Measurements from ENCODE around the gene SART3. TPM values are rescaled to one million over a fixed set of nuclear protein-coding genes. Genes with fewer than 3 reads are reported as not detected.

SART3 gene
- total RNA-seq, 1 experiment from 2014 or later = 89.4 TPM

- H2AK5ac ChIP-seq (ENCODE audit: insufficient read length, low read length) = no peak overlapping the region
- H3K9me3 ChIP-seq (ENCODE audit: control insufficient read depth, low read depth, low read length) = no peaks in the 10 kb centered on the region
- H3K79me2 ChIP-seq (ENCODE audit: insufficient read depth, low read length) = no peaks in the 10 kb centered on the region
- no peak overlapping the region for H2AFZ ChIP-seq (ENCODE audit: low read length)
- TF ChIP-seq CTCF (conservative IDR thresholded peaks at IDR 0.05) = no peak
- H3T11ph ChIP-seq (ENCODE audit: low read length) = no peak overlapping the region
- no CpG with 5 or more reads among the region's 3 CpGs for WGBS (ENCODE audit: extremely low coverage, insufficient read length, low lambda C conversion rate)
- H2BK12ac ChIP-seq (ENCODE audit: insufficient read length, low read depth, low read length) = no peak overlapping the region
- no peaks in the 10 kb centered on the region for H3K79me1 ChIP-seq (ENCODE audit: insufficient read depth, low read depth, low read length, poor library complexity, severe bottlenecking)
- Mint-ChIP-seq H3K27me3 (ENCODE audit: low read depth) (peaks cover 1% of the 10 kb centered on the region; the same call in 1 of the 2 replicates), H3K4me3 (no peak overlapping the region), H3K4me1 (peaks cover 8 to 11% of the 10 kb centered on the region in 2 experiments; a peak in 3 of 4 replicates), H3K27ac (no peak overlapping the region), H3K36me3 (ENCODE audit: insufficient read depth in 1 of 3, low read depth in 3 of 3) (peaks cover 3 to 4% (median 3%) of the 10 kb centered on the region in 3 experiments; a peak in 6 of 7 replicates), H3K9me3 (peaks cover 10 to 13% of the 10 kb centered on the region in 2 experiments)
- H2BK5ac ChIP-seq (ENCODE audit: insufficient read length, low read length) = no peak overlapping the region
- no peak overlapping the region for H4K5ac ChIP-seq (ENCODE audit: insufficient read length, low read depth, low read length)
- no peak overlapping the region for H3K23ac ChIP-seq (ENCODE audit: insufficient read length, low read depth, low read length)
- no peaks in the 10 kb centered on the region for H4K20me1 ChIP-seq (ENCODE audit: control insufficient read depth, insufficient read depth, insufficient read length)
- H3K4me2 ChIP-seq (ENCODE audit: insufficient read depth, insufficient read length, low read length) = no peak overlapping the region
- no peak overlapping the region for H3K4ac ChIP-seq (ENCODE audit: low read depth, low read length)
- DNase-seq = no peak
- no peak overlapping the region for H4K8ac ChIP-seq (replicated peaks; ENCODE audit: insufficient read length, low read depth, low read length)
- no peak overlapping the region for H3K56ac ChIP-seq (ENCODE audit: insufficient read length, low read depth, low read length)
- H3K23me2 ChIP-seq (ENCODE audit: insufficient read length, low read depth, low read length, poor library complexity, severe bottlenecking) = no peaks in the 10 kb centered on the region
- no peak overlapping the region for H2BK120ac ChIP-seq (ENCODE audit: low read depth, low read length, poor library complexity, severe bottlenecking)
- H3K4me1 ChIP-seq (ENCODE audit: insufficient read depth, low read length) = 0 out of 2 replicates have a peak, but pooled peaks cover 3% of the 10 kb centered on the region
- no peak overlapping the region for H2BK15ac ChIP-seq (ENCODE audit: low read depth, low read length)
- no peak overlapping the region for H4K91ac ChIP-seq (ENCODE audit: insufficient read length, low read depth, low read length)
- H2BK20ac ChIP-seq (ENCODE audit: low read depth, low read length, poor library complexity, severe bottlenecking) = no peak overlapping the region
- H3K18ac ChIP-seq (ENCODE audit: insufficient read length, low read depth, low read length) = no peak overlapping the region
- H3K9ac ChIP-seq (ENCODE audit: extremely low read depth, insufficient read length, low read length) = no peak overlapping the region
- H3K14ac ChIP-seq (ENCODE audit: insufficient read depth, low read length) = no peak overlapping the region
- H3K27ac ChIP-seq (ENCODE audit: insufficient read length, low read depth, low read length) = no peak overlapping the region
- H3K27me3 ChIP-seq (ENCODE audit: insufficient read depth, low read length) = no peaks in the 10 kb centered on the region
These were observed 52.9 kb downstream of the SART3 start for GRCh38 chr12:108507971-108508642.

Data from H9 (cell line).